K562 (cell line): Measurements from ENCODE around the gene ECI1. TPM values are rescaled to one million over a fixed set of nuclear protein-coding genes. Genes with fewer than 3 reads are reported as not detected.

Experiments used
- ATAC-seq: fragments of 200-7000 bp; cut with Tn5 transposase; 3 replicates; pipeline ENCODE4 v1.9.1; 2020; ENCODE audit warnings: moderate library complexity
- BruUV-seq: library from RNA; stranded (reverse); fragments of 400-500 nt; replicated peaks from 2 replicates; lab custom pipeline; 2021; lab: Mats Ljungman, UMichigan
- CTCF ChIA-PET: fragments of 300-600 bp; formaldehyde crosslinking; extraction: SDS; loops from one replicate; lab custom pipeline; 2021; ENCODE audit warnings: low intra/inter-chr PET ratio; lab: Yijun Ruan, JAX
- POLR2A ChIA-PET: fragments of 300-600, 350-650 bp; sonication (Branson Sonifier 250); formaldehyde crosslinking; extraction: SDS; loops from one replicate; lab custom pipeline; 2021; ENCODE audit warnings: antibody characterized with exemption, inconsistent platforms; lab: Yijun Ruan, JAX
- DNase-seq, 4 experiments: peaks; one replicate each; pipeline versions ENCODE4 v3.0.0 to v3.0.0-alpha.2; 2011 to 2018; ENCODE audit warnings: low spot score in 3 of 4, mixed read lengths in 3 of 4; ENCODE audit errors: extremely low read depth in 1 of 4
- FAIRE-seq: peaks from 2 replicates; lab custom pipeline; 2011; peaks lifted over from hg19 to GRCh38; lab: Jason Lieb, UNC
- H2AFZ ChIP-seq: 2 replicates; pipeline ENCODE4 v1.6.0; 2011; ENCODE audit warnings: low read depth, low read length, control low read depth, inconsistent platforms
- H3K27ac ChIP-seq: fragments of 200-600 bp; 3 replicates; pipeline ENCODE4 v1.8.0; 2011; ENCODE audit warnings: low read depth, mild to moderate bottlenecking, control low read depth, inconsistent platforms, low read length, moderate library complexity, mixed read lengths; ENCODE audit errors: extremely low read depth
- H3K27me3 ChIP-seq, 2 experiments: fragments of 300-600 bp in 1 of 2; 2 replicates in 1 of 2; 3 replicates in 1 of 2; pipeline versions ENCODE4 v1.6.0 to v1.8.0; 2011; ENCODE audit warnings: inconsistent platforms in 2 of 2, low read length in 2 of 2, mild to moderate bottlenecking in 1 of 2, mixed read lengths in 1 of 2, moderate library complexity in 1 of 2; ENCODE audit not compliant: control insufficient read depth in 2 of 2, insufficient read depth in 2 of 2
- H3K36me3 ChIP-seq: fragments of 300-600 bp; 3 replicates; pipeline ENCODE4 v1.8.0; 2011; ENCODE audit warnings: mild to moderate bottlenecking, low read length, inconsistent platforms; ENCODE audit not compliant: control insufficient read depth, insufficient read depth
- H3K4me1 ChIP-seq, 2 experiments: fragments of 200-600 bp in 1 of 2; replicated peaks in 1 of 2; 2 replicates in 1 of 2; 3 replicates in 1 of 2; pipeline versions ENCODE4 v1.5.1 to v1.8.0; 2011; ENCODE audit warnings: inconsistent platforms in 2 of 2, low read length in 2 of 2, mild to moderate bottlenecking in 1 of 2, mixed read lengths in 1 of 2, moderate library complexity in 1 of 2; ENCODE audit not compliant: control insufficient read depth in 2 of 2, insufficient read depth in 2 of 2
- H3K4me2 ChIP-seq: 2 replicates; pipeline ENCODE4 v1.6.1; 2011; ENCODE audit warnings: low read length, control low read depth, inconsistent platforms, mixed read lengths; ENCODE audit not compliant: insufficient read depth
- H3K4me3 ChIP-seq: fragments of 200-600 bp; sonication (generic), shearing (Covaris generic); 2 replicates; pipeline ENCODE4 v1.5.1; 2016; ENCODE audit warnings: control low read depth, inconsistent platforms
- H3K79me2 ChIP-seq: fragments of 200-600 bp; 3 replicates; pipeline ENCODE4 v1.8.0; 2011; ENCODE audit warnings: low read length, inconsistent platforms; ENCODE audit not compliant: control insufficient read depth, insufficient read depth
- H3K9ac ChIP-seq, 2 experiments: 2 replicates each; pipeline versions ENCODE4 v1.6.0 to v1.6.1; 2011; ENCODE audit warnings: low read depth in 2 of 2, low read length in 2 of 2, control low read depth in 1 of 2, inconsistent platforms in 1 of 2, mild to moderate bottlenecking in 1 of 2, mixed read lengths in 1 of 2; ENCODE audit not compliant: insufficient read depth in 1 of 2
- H3K9me1 ChIP-seq: one replicate; pipeline ENCODE4 v1.6.0; 2011; ENCODE audit warnings: inconsistent platforms, mild to moderate bottlenecking, low read length, moderate library complexity; ENCODE audit not compliant: control insufficient read depth, insufficient read depth
- H3K9me3 ChIP-seq: replicated peaks from 2 replicates; pipeline ENCODE4 v1.5.1; 2011; ENCODE audit warnings: low read depth, low read length, inconsistent platforms; ENCODE audit not compliant: control insufficient read depth, insufficient read depth
- H4K20me1 ChIP-seq: replicated peaks from 2 replicates; pipeline ENCODE4 v1.6.1; 2011; ENCODE audit warnings: low read length, inconsistent platforms, mixed read lengths; ENCODE audit not compliant: control insufficient read depth, insufficient read depth
- POLR2G ChIP-seq: fragments of 200-400 bp; formaldehyde crosslinking; IDR thresholded peaks from 2 replicates; pipeline ENCODE4 v1.6.1; 2017; ENCODE audit warnings: low read depth, mild to moderate bottlenecking, antibody characterized with exemption, low read length, moderate library complexity
- RBFOX2 ChIP-seq: fragments of 200-400 bp; formaldehyde crosslinking; IDR thresholded peaks from 2 replicates; pipeline ENCODE4 v1.6.1; 2017; ENCODE audit warnings: low read depth, mild to moderate bottlenecking, low read length, moderate library complexity
- YBX1 ChIP-seq: fragments of 450-650 bp; IDR thresholded peaks from 2 replicates; pipeline ENCODE4 v1.7.1; 2016; ENCODE audit warnings: mild to moderate bottlenecking
- ZNF780A ChIP-seq: fragments of 250-450 bp; sonication (Bioruptor Pico); IDR thresholded peaks from 2 replicates; pipeline ENCODE4 v1.5.0; 2021; ENCODE audit warnings: mild to moderate bottlenecking
- WGBS: fragments of 100-300 bp; shearing (Covaris generic); methylation state at CpG from one replicate; pipeline ENCODE4 v1.1.6; 2016; ENCODE audit warnings: low coverage, mixed read lengths; ENCODE audit not compliant: insufficient coverage; ENCODE audit errors: missing lambda C conversion rate; 5-methylcytosine and 5-hydroxymethylcytosine counted together
- in situ Hi-C: fragments of 300-500 bp; cut with MboI; formaldehyde crosslinking; loops from 4 replicates; pipeline ENCODE4 v1.15.0; 2018; ENCODE audit warnings: inconsistent platforms, mixed read lengths
- intact Hi-C: fragments of 100-400 bp; cut with micrococcal nuclease; formaldehyde crosslinking; loops from 2 replicates; pipeline ENCODE4 v1.14.2; 2022
- polyA plus RNA-seq, 8 experiments: library from polyadenylated mRNA; depleted of rRNA in 4 of 8; stranded (reverse) in 5 of 8; unstranded in 3 of 8; fragments of >200 nt; fragmentation: Nextera tagmentation in 2 of 8; fragmentation: Illumina TruSeq in 1 of 8; extraction: Ambion mirVana in 2 of 8; extraction: Trizol in 1 of 8; gene quantifications; 2 replicates each; pipeline versions ENCODE4 v1.2.1 to v1.2.3, GENCODE V29; 2011 to 2014; ENCODE audit warnings: inconsistent platforms in 1 of 8, missing spikeins in 1 of 8
- total RNA-seq, 7 experiments: library from RNA; depleted of rRNA in 6 of 7; stranded (reverse); fragments of >200 nt in 6 of 7; fragmentation: Illumina TruSeq in 2 of 7; extraction: Trizol in 2 of 7; gene quantifications; 2 replicates each; pipeline versions ENCODE4 v1.2.1 to v1.2.3, GENCODE V29; 2011 to 2021; ENCODE audit warnings: low replicate concordance in 1 of 7
- TF ChIP-seq, protein P1 (sequence below): fragments of 200-600 bp; sonication (generic); IDR thresholded peaks from one replicate; pipeline ENCODE4 v1.6.1; 2012; ENCODE audit warnings: mild to moderate bottlenecking, low read depth, low read length, inconsistent platforms

Gene ECI1
- total and polyA plus RNA-seq, 9 of the 15 experiments (the other 6 are each of a cell fraction or from before 2014, with no cell fraction given): 4.7 to 189 (median 54.0) TPM

DNA sequence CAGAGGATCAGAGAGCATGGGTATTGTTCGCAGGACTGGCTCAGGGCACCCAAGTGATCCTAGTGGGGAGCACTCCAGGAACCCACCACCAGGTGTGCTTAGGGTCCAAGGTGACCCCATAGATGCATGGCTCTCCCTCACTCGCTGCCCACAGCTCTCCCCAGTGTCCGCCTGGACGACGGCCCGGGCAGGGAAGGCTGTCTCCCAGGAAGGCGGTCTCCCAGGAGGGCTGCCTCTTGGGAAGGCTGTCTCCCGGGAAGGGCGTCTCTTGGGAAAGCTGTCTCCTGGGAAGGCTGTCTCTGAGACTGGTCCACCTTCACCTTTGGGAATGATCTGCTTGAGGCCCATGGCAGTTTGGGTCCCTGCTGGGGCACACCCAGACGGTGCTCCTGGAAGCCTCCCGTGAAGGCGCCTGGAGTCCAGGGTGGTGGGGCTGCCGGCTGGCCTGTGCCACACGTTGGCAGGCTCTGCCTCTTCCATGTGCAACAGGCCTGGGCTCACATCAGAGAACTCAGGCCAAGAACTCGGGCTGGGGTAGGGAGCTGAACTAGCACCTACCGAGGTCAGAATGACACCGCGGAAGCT is 5.0 kb downstream of the ECI1 start:
- no TSS peak for BruUV-seq
- POLR2A ChIA-PET: interaction anchor here (0.7 to 2.7 kb wide), 6 partner anchors 8 to 91 kb away, joined by 3 to 13 read pairs (median 4); partner anchors contain the start of gene TRAF7
- H3K9ac ChIP-seq: peak overlapping the region in 1 of 2 experiments; percentile 74; a peak in 2 of 4 replicates
- peak; percentile 36; the same call in 1 of the 2 replicates for TF ChIP-seq RBFOX2
- TF ChIP-seq ZNF780A (CRISPR knock-in tag): no peak
- TF ChIP-seq YBX1: no peak
- peak; percentile 64 for TF ChIP-seq POLR2G
- TF ChIP-seq, protein P1, sequence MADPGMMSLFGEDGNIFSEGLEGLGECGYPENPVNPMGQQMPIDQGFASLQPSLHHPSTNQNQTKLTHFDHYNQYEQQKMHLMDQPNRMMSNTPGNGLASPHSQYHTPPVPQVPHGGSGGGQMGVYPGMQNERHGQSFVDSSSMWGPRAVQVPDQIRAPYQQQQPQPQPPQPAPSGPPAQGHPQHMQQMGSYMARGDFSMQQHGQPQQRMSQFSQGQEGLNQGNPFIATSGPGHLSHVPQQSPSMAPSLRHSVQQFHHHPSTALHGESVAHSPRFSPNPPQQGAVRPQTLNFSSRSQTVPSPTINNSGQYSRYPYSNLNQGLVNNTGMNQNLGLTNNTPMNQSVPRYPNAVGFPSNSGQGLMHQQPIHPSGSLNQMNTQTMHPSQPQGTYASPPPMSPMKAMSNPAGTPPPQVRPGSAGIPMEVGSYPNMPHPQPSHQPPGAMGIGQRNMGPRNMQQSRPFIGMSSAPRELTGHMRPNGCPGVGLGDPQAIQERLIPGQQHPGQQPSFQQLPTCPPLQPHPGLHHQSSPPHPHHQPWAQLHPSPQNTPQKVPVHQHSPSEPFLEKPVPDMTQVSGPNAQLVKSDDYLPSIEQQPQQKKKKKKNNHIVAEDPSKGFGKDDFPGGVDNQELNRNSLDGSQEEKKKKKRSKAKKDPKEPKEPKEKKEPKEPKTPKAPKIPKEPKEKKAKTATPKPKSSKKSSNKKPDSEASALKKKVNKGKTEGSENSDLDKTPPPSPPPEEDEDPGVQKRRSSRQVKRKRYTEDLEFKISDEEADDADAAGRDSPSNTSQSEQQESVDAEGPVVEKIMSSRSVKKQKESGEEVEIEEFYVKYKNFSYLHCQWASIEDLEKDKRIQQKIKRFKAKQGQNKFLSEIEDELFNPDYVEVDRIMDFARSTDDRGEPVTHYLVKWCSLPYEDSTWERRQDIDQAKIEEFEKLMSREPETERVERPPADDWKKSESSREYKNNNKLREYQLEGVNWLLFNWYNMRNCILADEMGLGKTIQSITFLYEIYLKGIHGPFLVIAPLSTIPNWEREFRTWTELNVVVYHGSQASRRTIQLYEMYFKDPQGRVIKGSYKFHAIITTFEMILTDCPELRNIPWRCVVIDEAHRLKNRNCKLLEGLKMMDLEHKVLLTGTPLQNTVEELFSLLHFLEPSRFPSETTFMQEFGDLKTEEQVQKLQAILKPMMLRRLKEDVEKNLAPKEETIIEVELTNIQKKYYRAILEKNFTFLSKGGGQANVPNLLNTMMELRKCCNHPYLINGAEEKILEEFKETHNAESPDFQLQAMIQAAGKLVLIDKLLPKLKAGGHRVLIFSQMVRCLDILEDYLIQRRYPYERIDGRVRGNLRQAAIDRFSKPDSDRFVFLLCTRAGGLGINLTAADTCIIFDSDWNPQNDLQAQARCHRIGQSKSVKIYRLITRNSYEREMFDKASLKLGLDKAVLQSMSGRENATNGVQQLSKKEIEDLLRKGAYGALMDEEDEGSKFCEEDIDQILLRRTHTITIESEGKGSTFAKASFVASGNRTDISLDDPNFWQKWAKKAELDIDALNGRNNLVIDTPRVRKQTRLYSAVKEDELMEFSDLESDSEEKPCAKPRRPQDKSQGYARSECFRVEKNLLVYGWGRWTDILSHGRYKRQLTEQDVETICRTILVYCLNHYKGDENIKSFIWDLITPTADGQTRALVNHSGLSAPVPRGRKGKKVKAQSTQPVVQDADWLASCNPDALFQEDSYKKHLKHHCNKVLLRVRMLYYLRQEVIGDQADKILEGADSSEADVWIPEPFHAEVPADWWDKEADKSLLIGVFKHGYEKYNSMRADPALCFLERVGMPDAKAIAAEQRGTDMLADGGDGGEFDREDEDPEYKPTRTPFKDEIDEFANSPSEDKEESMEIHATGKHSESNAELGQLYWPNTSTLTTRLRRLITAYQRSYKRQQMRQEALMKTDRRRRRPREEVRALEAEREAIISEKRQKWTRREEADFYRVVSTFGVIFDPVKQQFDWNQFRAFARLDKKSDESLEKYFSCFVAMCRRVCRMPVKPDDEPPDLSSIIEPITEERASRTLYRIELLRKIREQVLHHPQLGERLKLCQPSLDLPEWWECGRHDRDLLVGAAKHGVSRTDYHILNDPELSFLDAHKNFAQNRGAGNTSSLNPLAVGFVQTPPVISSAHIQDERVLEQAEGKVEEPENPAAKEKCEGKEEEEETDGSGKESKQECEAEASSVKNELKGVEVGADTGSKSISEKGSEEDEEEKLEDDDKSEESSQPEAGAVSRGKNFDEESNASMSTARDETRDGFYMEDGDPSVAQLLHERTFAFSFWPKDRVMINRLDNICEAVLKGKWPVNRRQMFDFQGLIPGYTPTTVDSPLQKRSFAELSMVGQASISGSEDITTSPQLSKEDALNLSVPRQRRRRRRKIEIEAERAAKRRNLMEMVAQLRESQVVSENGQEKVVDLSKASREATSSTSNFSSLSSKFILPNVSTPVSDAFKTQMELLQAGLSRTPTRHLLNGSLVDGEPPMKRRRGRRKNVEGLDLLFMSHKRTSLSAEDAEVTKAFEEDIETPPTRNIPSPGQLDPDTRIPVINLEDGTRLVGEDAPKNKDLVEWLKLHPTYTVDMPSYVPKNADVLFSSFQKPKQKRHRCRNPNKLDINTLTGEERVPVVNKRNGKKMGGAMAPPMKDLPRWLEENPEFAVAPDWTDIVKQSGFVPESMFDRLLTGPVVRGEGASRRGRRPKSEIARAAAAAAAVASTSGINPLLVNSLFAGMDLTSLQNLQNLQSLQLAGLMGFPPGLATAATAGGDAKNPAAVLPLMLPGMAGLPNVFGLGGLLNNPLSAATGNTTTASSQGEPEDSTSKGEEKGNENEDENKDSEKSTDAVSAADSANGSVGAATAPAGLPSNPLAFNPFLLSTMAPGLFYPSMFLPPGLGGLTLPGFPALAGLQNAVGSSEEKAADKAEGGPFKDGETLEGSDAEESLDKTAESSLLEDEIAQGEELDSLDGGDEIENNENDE: no peak
- TF ChIP-seq, all 486 proteins: peak for 2
- no peak for ATAC-seq
- no peak for DNase-seq
- peaks cover 0 to 47% of the 10 kb centered on the region in 2 experiments; a peak in 2 of 5 replicates for H3K4me1 ChIP-seq
- peaks cover 70% of the 10 kb centered on the region; the same call in 2 of the 3 replicates for H3K36me3 ChIP-seq
- in situ Hi-C loops: no loop called here
- no peak overlapping the region for H3K27ac ChIP-seq
- intact Hi-C loops: no loop called here
- no peak for FAIRE-seq
- H3K79me2 ChIP-seq: peaks cover 46% of the 10 kb centered on the region
- CTCF ChIA-PET: no interaction called here
- H2AFZ ChIP-seq: no peak overlapping the region
- H3K4me3 ChIP-seq: no peak overlapping the region
- no peaks in the 10 kb centered on the region for H4K20me1 ChIP-seq
- WGBS: 98% methylated on average over 16 of the region's 18 CpGs
- no peaks in the 10 kb centered on the region for H3K27me3 ChIP-seq
- H3K4me2 ChIP-seq: no peak overlapping the region
- H3K9me3 ChIP-seq: no peaks in the 10 kb centered on the region
- H3K9me1 ChIP-seq: no peaks in the 10 kb centered on the region
